ENCODE results near the gene LARGE1.

LARGE1 gene

GRCh38 chr22:33825761-33826160, 94.5 kb downstream of the LARGE1 start:
- no peak for DNase-seq (ENCODE audit: extremely low read depth in 1 of 2, low read depth in 1 of 2)

DNA sequence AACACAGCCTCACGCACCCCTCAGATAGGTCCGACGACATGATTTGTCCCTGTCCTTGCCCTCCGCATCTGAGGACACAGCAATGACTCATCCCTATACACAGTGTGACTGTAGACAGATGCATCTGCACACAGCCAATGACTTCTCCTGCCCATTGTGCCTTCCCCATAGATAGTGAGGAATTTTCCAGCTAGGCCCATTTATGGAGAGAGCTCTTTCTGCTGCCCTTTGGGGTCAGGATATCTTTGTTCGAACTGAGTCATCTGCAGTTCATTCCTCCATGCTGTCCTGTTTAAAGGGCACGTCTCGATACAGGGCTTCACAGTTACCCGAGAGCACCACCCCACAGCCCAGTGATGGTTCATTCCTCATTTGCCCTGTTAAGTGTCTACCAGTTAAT, 96.7 kb downstream of the LARGE1 start:
- DNase-seq (ENCODE audit: extremely low read depth in 1 of 2, low read depth in 1 of 2) = no peak

GRCh38 chr22:33821290-33821689, 99.0 kb downstream of the LARGE1 start:
- DNase-seq (ENCODE audit: extremely low read depth in 1 of 2, low read depth in 1 of 2) = no peak

DNA sequence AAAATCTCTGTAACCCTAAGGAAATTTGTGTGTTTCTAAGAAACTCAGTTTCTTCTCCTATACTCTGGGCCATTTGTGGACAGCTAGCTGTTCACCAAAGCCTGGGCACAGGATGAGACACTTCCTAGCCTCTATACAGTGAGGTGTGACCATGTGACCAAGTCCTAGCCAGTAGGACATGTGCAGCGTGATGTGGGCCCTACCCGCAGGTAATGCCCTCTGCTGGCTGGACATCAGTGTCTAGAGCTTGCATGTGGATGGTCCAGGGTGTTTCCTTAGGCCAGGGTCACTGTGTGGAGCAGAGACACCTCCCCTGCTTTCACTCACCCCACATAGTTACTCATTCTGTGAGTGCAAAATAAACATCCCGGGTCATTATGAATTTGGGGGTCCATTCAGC, 100.5 kb downstream of the LARGE1 start:
- DNase-seq (ENCODE audit: extremely low read depth in 1 of 2, low read depth in 1 of 2) = no peak

DNA sequence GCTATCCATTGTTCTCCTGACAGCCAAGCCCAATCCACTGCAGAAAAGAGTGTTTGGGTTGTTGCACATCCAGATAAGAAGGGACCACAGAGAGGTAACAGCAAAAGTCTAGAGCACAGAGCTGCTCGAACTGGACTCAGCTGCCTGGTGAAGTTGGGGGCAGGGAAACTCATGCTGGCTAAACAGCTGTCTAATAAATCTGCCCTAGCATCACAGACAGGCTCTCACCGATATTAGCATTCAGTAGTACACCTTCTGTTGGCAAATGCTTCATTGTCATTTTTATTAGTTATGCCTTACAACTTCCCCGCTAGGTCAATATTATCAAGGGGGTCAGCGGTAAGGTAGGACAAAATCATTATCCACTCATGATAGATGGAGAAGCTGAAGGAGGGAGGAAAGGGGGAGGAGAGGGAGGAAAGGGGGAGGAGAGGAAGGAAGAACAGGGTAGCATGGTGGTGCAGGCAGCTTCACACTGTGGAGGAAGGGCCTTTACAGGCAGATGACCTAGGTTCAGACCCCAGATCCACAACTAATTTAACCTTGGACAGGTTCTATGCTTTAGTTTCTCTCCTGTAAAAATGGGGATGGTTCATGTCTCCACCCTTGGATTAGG, 102.7 kb downstream of the LARGE1 start:
- DNase-seq (ENCODE audit: extremely low read depth in 1 of 2, low read depth in 1 of 2) = no peak

- no peak for DNase-seq (ENCODE audit: extremely low read depth in 1 of 2, low read depth in 1 of 2)
Observed at GRCh38 chr22:33812360-33812977, 107.8 kb downstream of the LARGE1 start.

DNA sequence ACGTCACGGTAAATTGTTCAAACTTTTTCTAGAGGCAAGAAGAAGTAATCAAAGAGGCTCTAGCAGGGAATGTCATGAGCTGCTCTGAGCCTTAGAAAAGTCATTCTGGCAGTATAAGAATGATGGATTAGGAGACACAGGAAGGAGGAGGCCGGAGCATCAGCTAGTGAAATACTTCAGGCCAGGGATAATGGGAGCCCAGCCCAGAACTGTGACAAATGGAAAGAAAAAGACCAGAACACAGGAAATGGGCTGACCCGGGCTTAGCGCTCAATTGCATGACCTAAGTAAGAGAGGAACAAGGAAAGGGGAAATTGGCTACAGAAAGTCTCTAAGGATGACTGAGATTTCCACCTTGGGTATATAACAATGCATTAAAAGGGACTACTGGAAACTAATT, 108.6 kb downstream of the LARGE1 start:
- DNase-seq (ENCODE audit: extremely low read depth in 1 of 2, low read depth in 1 of 2) = no peak

DNA sequence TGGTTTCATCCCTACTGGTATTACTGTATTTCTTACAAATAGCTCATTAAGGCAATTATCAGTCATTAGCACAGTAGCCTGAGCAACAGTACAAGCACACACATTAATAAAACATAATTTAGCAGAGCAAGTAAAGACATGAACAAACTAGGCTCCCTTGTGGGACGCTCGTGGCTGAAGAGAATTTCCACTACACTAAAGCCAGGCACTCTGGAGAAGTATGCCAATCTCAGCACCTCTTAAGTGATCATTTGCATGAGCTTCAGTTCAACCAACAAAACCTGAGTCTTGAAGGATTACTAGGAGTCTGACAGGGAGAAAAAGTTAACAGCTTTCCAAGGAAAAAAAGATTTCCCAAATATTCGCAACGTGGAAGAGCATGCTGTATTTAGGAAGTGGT, 109.1 kb downstream of the LARGE1 start:
- DNase-seq (ENCODE audit: extremely low read depth in 1 of 2, low read depth in 1 of 2) = no peak

GRCh38 chr22:33807470-33807869, 112.8 kb downstream of the LARGE1 start:
- no peak for DNase-seq (ENCODE audit: extremely low read depth in 1 of 2, low read depth in 1 of 2)

DNA sequence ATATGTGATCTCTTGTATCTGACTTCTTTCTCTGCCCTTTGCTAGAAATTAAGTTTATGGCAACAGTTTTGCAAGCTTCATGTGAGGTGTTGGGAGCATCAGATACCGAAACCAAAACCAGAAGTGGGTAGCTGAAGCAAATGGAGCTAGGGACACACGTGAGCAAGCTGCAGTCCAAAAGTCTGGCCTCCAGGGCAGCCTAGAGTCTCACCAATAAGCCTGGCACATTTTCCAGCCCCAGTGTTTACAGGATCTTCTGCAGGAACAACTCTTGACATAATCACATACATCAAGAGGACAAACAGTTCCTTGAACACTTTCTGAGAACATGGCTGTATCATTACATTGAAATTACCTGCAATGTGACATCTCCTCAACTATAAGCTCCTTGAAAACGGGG, 114.1 kb downstream of the LARGE1 start:
- no peak for DNase-seq (ENCODE audit: extremely low read depth in 1 of 2, low read depth in 1 of 2)

GRCh38 chr22:33803371-33804282, 116.6 kb downstream of the LARGE1 start:
- no peak for DNase-seq (ENCODE audit: extremely low read depth in 1 of 2, low read depth in 1 of 2)

DNA sequence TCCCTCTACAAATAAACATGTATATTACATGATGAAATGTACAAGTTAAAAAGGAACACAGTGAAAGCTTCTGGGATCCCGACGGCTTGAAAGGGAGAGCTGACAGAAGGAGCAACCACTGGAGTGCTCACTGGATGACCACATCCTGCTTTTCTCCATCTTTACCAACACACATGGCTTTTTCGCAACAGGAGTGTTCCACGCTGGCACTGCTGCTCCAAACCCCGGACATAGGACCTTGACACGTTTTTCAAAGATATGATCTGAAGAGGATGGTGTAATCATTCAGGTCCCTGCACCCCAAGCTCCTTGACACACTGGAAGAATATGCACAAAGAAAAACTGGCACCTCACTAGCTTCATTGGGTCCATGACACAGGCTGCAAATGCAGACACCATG, 121.9 kb downstream of the LARGE1 start:
- DNase-seq (ENCODE audit: extremely low read depth in 1 of 2, low read depth in 1 of 2) = no peak

DNA sequence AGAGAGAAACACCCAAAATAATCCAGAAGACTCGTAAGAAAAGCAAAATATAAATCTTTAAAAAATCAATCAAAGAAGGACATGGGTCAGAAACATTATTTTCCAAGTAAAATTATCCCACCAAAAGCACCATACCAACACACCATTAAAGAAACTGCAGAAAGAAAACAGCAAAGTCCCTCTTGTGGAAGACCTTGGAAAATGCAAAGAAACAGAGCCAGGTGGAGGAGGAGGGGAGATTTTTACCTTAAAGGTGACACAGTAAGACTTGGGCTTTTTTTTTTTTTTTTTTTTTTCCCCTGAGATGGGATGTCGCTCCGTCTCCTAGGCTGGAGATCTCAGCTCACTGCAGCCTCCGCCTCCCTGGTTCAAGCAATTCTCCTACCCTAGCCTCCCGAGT, 123.8 kb downstream of the LARGE1 start:
- no peak for DNase-seq (ENCODE audit: extremely low read depth in 1 of 2, low read depth in 1 of 2)

DNA sequence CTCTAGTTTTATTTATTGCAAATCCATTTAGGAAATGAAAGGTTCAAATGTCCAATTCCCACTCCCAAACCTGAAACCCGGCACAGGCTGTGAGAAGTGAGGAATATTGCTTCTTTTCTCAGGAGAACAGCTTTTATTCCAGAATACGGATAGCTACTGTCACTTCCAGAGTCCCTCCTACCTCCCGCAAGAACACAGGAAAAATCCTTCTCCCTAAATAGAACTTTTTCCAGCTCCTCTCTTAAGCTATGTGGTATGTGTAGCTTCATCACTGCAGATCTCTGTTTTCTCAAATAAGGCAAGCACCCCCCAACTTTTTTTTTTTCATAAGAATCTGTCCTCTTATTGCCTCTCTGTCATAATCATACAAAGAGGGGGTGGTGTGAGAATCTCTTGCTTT, 126.8 kb downstream of the LARGE1 start:
- no peak for DNase-seq (ENCODE audit: extremely low read depth in 1 of 2, low read depth in 1 of 2)

DNA sequence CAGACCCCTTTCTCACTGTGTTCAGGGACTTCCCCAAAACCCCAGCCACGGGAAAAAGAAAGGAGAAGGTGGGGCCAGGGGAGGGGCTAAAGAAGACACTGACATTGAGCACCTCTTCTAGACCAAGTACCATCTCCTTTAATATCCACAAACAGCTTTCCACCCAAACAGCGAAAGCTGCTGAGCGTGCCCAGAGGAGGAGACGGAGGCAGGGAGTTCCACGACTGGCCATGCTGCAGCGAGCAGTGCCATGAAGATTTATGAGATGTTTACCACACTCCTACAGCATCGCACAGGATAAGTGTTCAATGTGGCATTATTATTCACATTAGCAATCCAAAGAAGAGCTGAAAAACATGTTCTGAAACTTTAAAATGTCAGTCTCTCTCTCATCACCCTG, 127.4 kb downstream of the LARGE1 start:
- no peak for DNase-seq (ENCODE audit: extremely low read depth in 1 of 2, low read depth in 1 of 2)

- no peak for DNase-seq (ENCODE audit: extremely low read depth in 1 of 2, low read depth in 1 of 2)
Observed at GRCh38 chr22:33789690-33790253, 130.5 kb downstream of the LARGE1 start.

DNA sequence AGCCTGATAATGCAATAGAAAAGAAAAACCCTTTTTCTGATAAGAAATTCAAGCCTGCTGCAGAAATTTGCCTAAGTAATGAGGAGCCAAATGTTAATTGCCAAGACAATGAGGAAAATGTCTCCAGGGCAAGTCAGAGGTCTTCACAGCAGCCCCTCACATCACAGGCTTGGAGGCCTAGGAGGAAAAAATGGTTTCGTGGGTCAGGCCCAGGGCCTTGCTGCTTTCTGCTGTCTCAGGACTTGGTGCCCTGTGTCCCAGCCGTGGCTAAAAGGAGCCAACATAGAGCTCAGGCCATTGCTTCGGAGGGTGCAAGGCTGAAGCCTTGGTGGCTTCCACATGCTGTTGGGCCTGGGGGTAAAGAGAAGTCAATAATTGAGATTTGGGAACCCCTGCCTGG, 131.3 kb downstream of the LARGE1 start:
- no peak for DNase-seq (ENCODE audit: extremely low read depth in 1 of 2, low read depth in 1 of 2)

DNA sequence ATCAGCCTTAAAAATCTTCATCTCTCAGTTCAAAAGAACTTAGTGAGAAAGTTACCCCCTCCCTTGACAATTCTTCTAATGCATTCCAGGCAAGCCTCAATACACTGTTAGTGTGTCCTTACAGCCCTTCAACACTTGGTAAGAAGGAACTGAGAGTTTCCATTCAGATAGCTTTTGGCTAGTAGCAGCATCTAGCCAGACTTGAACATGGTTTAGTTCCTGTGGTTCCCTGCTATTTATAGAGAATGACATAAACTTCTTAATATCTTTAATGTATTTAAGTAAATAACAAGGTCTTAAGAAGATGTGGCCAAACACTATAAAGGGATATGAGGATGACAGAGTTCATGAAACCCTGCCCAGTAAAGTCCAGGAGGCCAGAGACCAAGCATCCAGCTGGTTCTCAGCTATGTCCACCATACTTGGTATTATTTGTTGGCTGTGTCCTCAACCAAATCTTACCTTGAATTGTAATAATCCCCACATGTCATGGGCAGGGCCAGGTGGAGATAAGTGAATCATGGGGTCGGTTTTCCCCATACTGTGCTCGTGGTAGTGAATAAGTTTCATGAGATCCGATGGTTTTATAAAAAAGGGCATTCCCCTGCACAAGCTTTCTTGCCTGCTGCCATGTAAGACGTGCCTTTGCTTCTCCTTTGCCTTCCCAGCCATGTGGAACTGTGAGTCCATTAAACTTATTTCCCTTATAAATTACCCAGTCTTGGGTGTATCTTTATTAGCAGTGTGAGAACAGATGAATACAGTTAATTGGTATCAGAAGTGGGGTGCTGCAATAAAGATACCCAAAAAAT, 132.4 kb downstream of the LARGE1 start:
- no peak for DNase-seq (ENCODE audit: extremely low read depth in 1 of 2, low read depth in 1 of 2)

DNA sequence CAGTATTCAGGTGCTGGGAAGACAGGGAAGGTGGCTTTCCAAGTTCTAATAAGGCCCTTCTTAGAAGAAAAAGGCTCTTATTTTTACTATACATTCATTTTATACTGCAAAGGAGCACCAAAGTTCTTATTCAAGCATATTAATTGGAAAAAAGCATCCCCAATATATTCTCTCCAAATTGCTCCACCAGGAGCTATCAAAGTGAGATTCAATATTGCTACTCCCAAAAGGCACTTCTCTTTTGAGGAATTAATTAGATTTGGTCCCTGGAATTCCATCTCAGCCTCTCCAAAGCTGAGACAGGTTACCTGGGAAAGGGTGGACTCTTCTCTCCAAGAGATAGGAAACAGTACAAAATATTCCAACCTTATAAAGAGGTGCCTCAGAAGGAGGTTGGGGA, 134.1 kb downstream of the LARGE1 start:
- DNase-seq (ENCODE audit: extremely low read depth in 1 of 2, low read depth in 1 of 2) = no peak

GRCh38 chr22:33785283-33785968, 134.8 kb downstream of the LARGE1 start:
- DNase-seq (ENCODE audit: extremely low read depth in 1 of 2, low read depth in 1 of 2) = no peak
